SK-N-SH (cell line): Measurements from ENCODE around the gene TRAF2. TPM values are rescaled to one million over a fixed set of nuclear protein-coding genes. Genes with fewer than 3 reads are reported as not detected.

Experiments
- CTCF ChIA-PET: fragments of 300-600, 350-600 bp; formaldehyde crosslinking; extraction: SDS; loops from one replicate; lab custom pipeline; 2021; lab: Yijun Ruan, JAX
- POLR2A ChIA-PET: fragments of 350-600 bp; sonication (Branson Sonifier 250); formaldehyde crosslinking; extraction: SDS; loops from one replicate; lab custom pipeline; 2020; ENCODE audit warnings: antibody characterized with exemption, inconsistent platforms; lab: Yijun Ruan, JAX
- DNase-seq: peaks from one replicate; pipeline ENCODE4 v3.0.0; 2012
- H2AFZ ChIP-seq: fragments of 200-600 bp; sonication (generic); 2 replicates; pipeline ENCODE4 v1.8.1; 2016; ENCODE audit warnings: antibody characterized with exemption, mild to moderate bottlenecking, low read depth
- H3F3A ChIP-seq: fragments of 200-600 bp; sonication (generic); replicated peaks from 2 replicates; pipeline ENCODE3; 2016; ENCODE audit warnings: antibody characterized with exemption, mild to moderate bottlenecking; ENCODE audit not compliant: insufficient read depth
- H3K27ac ChIP-seq, 2 experiments: fragments of 200-500 bp in 1 of 2; fragments of 200-600 bp in 1 of 2; sonication (Bioruptor generic) in 1 of 2; sonication (generic), shearing (Covaris generic) in 1 of 2; 2 replicates each; pipeline versions ENCODE4 v1.5.1 to v1.6.1; 2014 to 2016; ENCODE audit warnings: low read depth in 2 of 2, inconsistent platforms in 1 of 2, low read length in 1 of 2, mild to moderate bottlenecking in 1 of 2, mixed read lengths in 1 of 2
- H3K27me3 ChIP-seq: fragments of 200-600 bp; sonication (generic), shearing (Covaris generic); 2 replicates; pipeline ENCODE4 v1.6.1; 2016; ENCODE audit warnings: mixed run types; ENCODE audit not compliant: insufficient read depth
- H3K36me3 ChIP-seq, 2 experiments: fragments of 200-500 bp in 1 of 2; fragments of 200-600 bp in 1 of 2; sonication (Bioruptor generic) in 1 of 2; sonication (generic) in 1 of 2; replicated peaks in 1 of 2; 2 replicates each; pipeline versions ENCODE3 to v1.5.1; 2014 to 2016; ENCODE audit warnings: low read length in 1 of 2, mild to moderate bottlenecking in 1 of 2; ENCODE audit not compliant: insufficient read depth in 2 of 2, control insufficient read depth in 1 of 2
- H3K4me1 ChIP-seq, 2 experiments: fragments of 200-500 bp in 1 of 2; fragments of 200-600 bp in 1 of 2; sonication (Bioruptor generic) in 1 of 2; sonication (generic), shearing (Covaris generic) in 1 of 2; 2 replicates each; pipeline versions ENCODE4 v1.5.1 to v1.6.1; 2014 to 2016; ENCODE audit warnings: low read depth in 1 of 2, low read length in 1 of 2, mixed run types in 1 of 2; ENCODE audit not compliant: insufficient read depth in 2 of 2, control insufficient read depth in 1 of 2
- H3K4me2 ChIP-seq: fragments of 200-600 bp; sonication (generic), shearing (Covaris generic); 2 replicates; pipeline ENCODE4 v1.6.1; 2017; ENCODE audit warnings: mixed run types
- H3K4me3 ChIP-seq, 2 experiments: fragments of 200-500 bp in 1 of 2; fragments of 200-600 bp in 1 of 2; sonication (Bioruptor generic) in 1 of 2; sonication (generic), shearing (Covaris generic) in 1 of 2; 2 replicates each; pipeline versions ENCODE4 v1.5.1 to v1.8.1; 2014 to 2016; ENCODE audit warnings: low read depth in 2 of 2, inconsistent platforms in 1 of 2, low read length in 1 of 2, mild to moderate bottlenecking in 1 of 2, mixed read lengths in 1 of 2, moderate library complexity in 1 of 2
- H3K79me2 ChIP-seq: fragments of 200-600 bp; sonication (generic); 2 replicates; pipeline ENCODE4 v1.8.1; 2017; ENCODE audit warnings: mild to moderate bottlenecking; ENCODE audit not compliant: insufficient read depth
- H3K9ac ChIP-seq: fragments of 200-600 bp; sonication (generic); 2 replicates; pipeline ENCODE4 v1.6.1; 2017; ENCODE audit warnings: mixed run types
- H3K9me2 ChIP-seq: fragments of 200-600 bp; sonication (generic); 2 replicates; pipeline ENCODE4 v1.6.1; 2017; ENCODE audit warnings: mixed run types
- H3K9me3 ChIP-seq: fragments of 200-600 bp; sonication (generic); 2 replicates; pipeline ENCODE4 v1.6.1; 2017; ENCODE audit warnings: mixed run types, mild to moderate bottlenecking, moderate library complexity
- H4K20me1 ChIP-seq: fragments of 200-600 bp; sonication (generic); 2 replicates; pipeline ENCODE4 v1.6.1; 2017; ENCODE audit warnings: mild to moderate bottlenecking, mixed run types; ENCODE audit not compliant: insufficient read depth
- CHD2 ChIP-seq: fragments of 150-350 bp; IDR thresholded peaks from 2 replicates; pipeline ENCODE4 v1.6.1; 2018; ENCODE audit warnings: low read length; ENCODE audit not compliant: partially characterized antibody
- EP300 ChIP-seq, 2 experiments: IDR thresholded peaks; 2 replicates each; pipeline versions ENCODE4 v1.4.0 to v1.6.1; 2012; ENCODE audit warnings: borderline replicate concordance in 1 of 2, low read depth in 1 of 2, low read length in 1 of 2
- EZH2phosphoT487 ChIP-seq: fragments of 200-600 bp; sonication (generic); IDR thresholded peaks from 2 replicates; pipeline ENCODE4 v1.6.1; 2017; ENCODE audit warnings: low read depth, mixed run types, mild to moderate bottlenecking, antibody characterized with exemption, moderate library complexity, borderline replicate concordance
- FOSL2 ChIP-seq: IDR thresholded peaks from 2 replicates; pipeline ENCODE4 v1.4.0; 2012; ENCODE audit warnings: low read depth, mild to moderate bottlenecking, moderate library complexity, borderline replicate concordance
- FOXJ3 ChIP-seq: sonication (generic); formaldehyde crosslinking; IDR thresholded peaks from 2 replicates; pipeline ENCODE4 v1.5.1; 2020; ENCODE audit warnings: mild to moderate bottlenecking, missing genetic modification reagents
- JUND ChIP-seq: IDR thresholded peaks from 2 replicates; pipeline ENCODE4 v1.4.0; 2012
- MAX ChIP-seq: IDR thresholded peaks from 2 replicates; pipeline ENCODE4 v1.4.0; 2012; ENCODE audit warnings: low read depth
- MEF2A ChIP-seq: IDR thresholded peaks from 2 replicates; pipeline ENCODE4 v1.4.0; 2012; ENCODE audit warnings: low read depth, borderline replicate concordance
- NFIC ChIP-seq: IDR thresholded peaks from 2 replicates; pipeline ENCODE4 v1.4.0; 2012; ENCODE audit warnings: borderline replicate concordance
- RCOR1 ChIP-seq: fragments of 150-350 bp; IDR thresholded peaks from 2 replicates; pipeline ENCODE4 v1.6.1; 2017; ENCODE audit warnings: antibody characterized with exemption, low read length
- RFX5 ChIP-seq: IDR thresholded peaks from 2 replicates; pipeline ENCODE4 v1.6.1; 2012; ENCODE audit warnings: mild to moderate bottlenecking, improper control_type of control experiment, low read length
- RXRA ChIP-seq: IDR thresholded peaks from 2 replicates; pipeline ENCODE4 v1.4.0; 2012; ENCODE audit warnings: low read depth, mild to moderate bottlenecking, borderline replicate concordance
- TAF1 ChIP-seq: IDR thresholded peaks from 2 replicates; pipeline ENCODE4 v1.6.1; 2012; ENCODE audit warnings: low read depth, mild to moderate bottlenecking, low read length, moderate library complexity, borderline replicate concordance
- TEAD4 ChIP-seq: IDR thresholded peaks from 2 replicates; pipeline ENCODE4 v1.4.0; 2012; ENCODE audit warnings: mild to moderate bottlenecking, borderline replicate concordance; ENCODE audit not compliant: insufficient read depth
- YY1 ChIP-seq: IDR thresholded peaks from 2 replicates; pipeline ENCODE4 v1.4.0; 2012; ENCODE audit warnings: low read depth, mild to moderate bottlenecking
- ZBTB33 ChIP-seq: IDR thresholded peaks from 2 replicates; pipeline ENCODE4 v1.4.0; 2012; ENCODE audit warnings: low read depth, borderline replicate concordance
- WGBS: methylation state at CpG from one replicate; pipeline ENCODE4 v1.1.6; 2017; ENCODE audit warnings: low lambda C conversion rate; 5-methylcytosine and 5-hydroxymethylcytosine counted together
- polyA plus RNA-seq, 3 experiments: library from polyadenylated mRNA; depleted of rRNA; stranded (reverse); fragments of >200 nt; gene quantifications; 2 replicates each; pipeline ENCODE4 v1.2.3, GENCODE V29; 2012
- TF ChIP-seq, protein P1 (sequence below): IDR thresholded peaks from 2 replicates; pipeline ENCODE4 v1.6.1; 2012; ENCODE audit warnings: mild to moderate bottlenecking, low read depth, low read length, moderate library complexity
- TF ChIP-seq, protein P2 (sequence below): fragments of 150-350 bp; IDR thresholded peaks from 2 replicates; pipeline ENCODE4 v1.6.1; 2016; ENCODE audit warnings: mild to moderate bottlenecking, low read depth, low read length
- TF ChIP-seq, protein P3 (sequence below): IDR thresholded peaks from 2 replicates; pipeline ENCODE4; 2012
- TF ChIP-seq, protein P4 (sequence below): IDR thresholded peaks from 2 replicates; pipeline ENCODE4 v1.4.0; 2012; ENCODE audit warnings: low read depth, borderline replicate concordance

The TRAF2 gene
- polyA plus RNA-seq, 1 of the 3 experiments (the other 2 are of a cell fraction): 15.4 TPM

GRCh38 chr9:136915632-136916329 lies 29.5 kb downstream of the TRAF2 start:
- no peaks in the 10 kb centered on the region for H3F3A ChIP-seq
- H3K36me3 ChIP-seq: peaks cover 0 to 29% of the 10 kb centered on the region in 2 experiments
- H2AFZ ChIP-seq: no peak overlapping the region
- TF ChIP-seq, protein P1, sequence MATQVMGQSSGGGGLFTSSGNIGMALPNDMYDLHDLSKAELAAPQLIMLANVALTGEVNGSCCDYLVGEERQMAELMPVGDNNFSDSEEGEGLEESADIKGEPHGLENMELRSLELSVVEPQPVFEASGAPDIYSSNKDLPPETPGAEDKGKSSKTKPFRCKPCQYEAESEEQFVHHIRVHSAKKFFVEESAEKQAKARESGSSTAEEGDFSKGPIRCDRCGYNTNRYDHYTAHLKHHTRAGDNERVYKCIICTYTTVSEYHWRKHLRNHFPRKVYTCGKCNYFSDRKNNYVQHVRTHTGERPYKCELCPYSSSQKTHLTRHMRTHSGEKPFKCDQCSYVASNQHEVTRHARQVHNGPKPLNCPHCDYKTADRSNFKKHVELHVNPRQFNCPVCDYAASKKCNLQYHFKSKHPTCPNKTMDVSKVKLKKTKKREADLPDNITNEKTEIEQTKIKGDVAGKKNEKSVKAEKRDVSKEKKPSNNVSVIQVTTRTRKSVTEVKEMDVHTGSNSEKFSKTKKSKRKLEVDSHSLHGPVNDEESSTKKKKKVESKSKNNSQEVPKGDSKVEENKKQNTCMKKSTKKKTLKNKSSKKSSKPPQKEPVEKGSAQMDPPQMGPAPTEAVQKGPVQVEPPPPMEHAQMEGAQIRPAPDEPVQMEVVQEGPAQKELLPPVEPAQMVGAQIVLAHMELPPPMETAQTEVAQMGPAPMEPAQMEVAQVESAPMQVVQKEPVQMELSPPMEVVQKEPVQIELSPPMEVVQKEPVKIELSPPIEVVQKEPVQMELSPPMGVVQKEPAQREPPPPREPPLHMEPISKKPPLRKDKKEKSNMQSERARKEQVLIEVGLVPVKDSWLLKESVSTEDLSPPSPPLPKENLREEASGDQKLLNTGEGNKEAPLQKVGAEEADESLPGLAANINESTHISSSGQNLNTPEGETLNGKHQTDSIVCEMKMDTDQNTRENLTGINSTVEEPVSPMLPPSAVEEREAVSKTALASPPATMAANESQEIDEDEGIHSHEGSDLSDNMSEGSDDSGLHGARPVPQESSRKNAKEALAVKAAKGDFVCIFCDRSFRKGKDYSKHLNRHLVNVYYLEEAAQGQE: no peak
- TF ChIP-seq RXRA (no peak), TEAD4 (no peak), ZBTB33 (no peak), RFX5 (no peak), EZH2phosphoT487 (no peak), YY1 (no peak), TAF1 (no peak), MEF2A (no peak), EP300 (IDR thresholded peaks at IDR 0.05; ENCODE audit: borderline replicate concordance in 1 of 2, low read depth in 1 of 2, low read length in 1 of 2) (no peak), MAX (no peak), NFIC (no peak), FOSL2 (no peak), FOXJ3 (CRISPR knock-in tag) (no peak), RCOR1 (no peak), CHD2 (no peak), JUND (no peak)
- TF ChIP-seq, protein P2, sequence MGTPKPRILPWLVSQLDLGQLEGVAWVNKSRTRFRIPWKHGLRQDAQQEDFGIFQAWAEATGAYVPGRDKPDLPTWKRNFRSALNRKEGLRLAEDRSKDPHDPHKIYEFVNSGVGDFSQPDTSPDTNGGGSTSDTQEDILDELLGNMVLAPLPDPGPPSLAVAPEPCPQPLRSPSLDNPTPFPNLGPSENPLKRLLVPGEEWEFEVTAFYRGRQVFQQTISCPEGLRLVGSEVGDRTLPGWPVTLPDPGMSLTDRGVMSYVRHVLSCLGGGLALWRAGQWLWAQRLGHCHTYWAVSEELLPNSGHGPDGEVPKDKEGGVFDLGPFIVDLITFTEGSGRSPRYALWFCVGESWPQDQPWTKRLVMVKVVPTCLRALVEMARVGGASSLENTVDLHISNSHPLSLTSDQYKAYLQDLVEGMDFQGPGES: no peak
- TF ChIP-seq, protein P3, sequence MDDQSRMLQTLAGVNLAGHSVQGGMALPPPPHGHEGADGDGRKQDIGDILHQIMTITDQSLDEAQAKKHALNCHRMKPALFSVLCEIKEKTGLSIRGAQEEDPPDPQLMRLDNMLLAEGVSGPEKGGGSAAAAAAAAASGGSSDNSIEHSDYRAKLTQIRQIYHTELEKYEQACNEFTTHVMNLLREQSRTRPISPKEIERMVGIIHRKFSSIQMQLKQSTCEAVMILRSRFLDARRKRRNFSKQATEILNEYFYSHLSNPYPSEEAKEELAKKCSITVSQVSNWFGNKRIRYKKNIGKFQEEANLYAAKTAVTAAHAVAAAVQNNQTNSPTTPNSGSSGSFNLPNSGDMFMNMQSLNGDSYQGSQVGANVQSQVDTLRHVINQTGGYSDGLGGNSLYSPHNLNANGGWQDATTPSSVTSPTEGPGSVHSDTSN: no peak
- TF ChIP-seq, protein P4, sequence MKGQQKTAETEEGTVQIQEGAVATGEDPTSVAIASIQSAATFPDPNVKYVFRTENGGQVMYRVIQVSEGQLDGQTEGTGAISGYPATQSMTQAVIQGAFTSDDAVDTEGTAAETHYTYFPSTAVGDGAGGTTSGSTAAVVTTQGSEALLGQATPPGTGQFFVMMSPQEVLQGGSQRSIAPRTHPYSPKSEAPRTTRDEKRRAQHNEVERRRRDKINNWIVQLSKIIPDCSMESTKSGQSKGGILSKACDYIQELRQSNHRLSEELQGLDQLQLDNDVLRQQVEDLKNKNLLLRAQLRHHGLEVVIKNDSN: no peak
- TF ChIP-seq, all 33 proteins: peak for 0
- POLR2A ChIA-PET: interaction anchor here (1.0 kb wide), 1 partner anchor 8 kb away, joined by 5 read pairs; no protein-coding TSS in a partner anchor
- H3K79me2 ChIP-seq: no peaks in the 10 kb centered on the region
- H3K9me3 ChIP-seq: no peaks in the 10 kb centered on the region
- WGBS: 93% methylated on average over 21 of the region's 21 CpGs
- no peaks in the 10 kb centered on the region for H4K20me1 ChIP-seq
- H3K4me2 ChIP-seq: no peak overlapping the region
- no peak for DNase-seq
- CTCF ChIA-PET: interaction anchor here (2.0 kb wide), 1 partner anchor 129 kb away, joined by 4 read pairs; no protein-coding TSS in a partner anchor
- no peaks in the 10 kb centered on the region for H3K4me1 ChIP-seq
- no peaks in the 10 kb centered on the region for H3K27me3 ChIP-seq
- no peak overlapping the region for H3K27ac ChIP-seq
- no peak overlapping the region for H3K4me3 ChIP-seq
- no peaks in the 10 kb centered on the region for H3K9me2 ChIP-seq
- H3K9ac ChIP-seq: no peak overlapping the region
